HEK293 (cell line): ENCODE data around the gene GPR152.

ENCODE experiments used
- CTCF ChIA-PET: fragments of 350-600 bp; formaldehyde crosslinking; extraction: SDS; loops from one replicate; lab custom pipeline; 2021; ENCODE audit warnings: antibody characterized with exemption; lab: Yijun Ruan, JAX
- POLR2A ChIA-PET: fragments of 300-600 bp; formaldehyde crosslinking; extraction: SDS; loops from one replicate; lab custom pipeline; 2020; ENCODE audit warnings: antibody characterized with exemption, inconsistent platforms; lab: Yijun Ruan, JAX
- H3K27ac ChIP-seq: fragments of 200-500 bp; sonication (Bioruptor generic); 2 replicates; pipeline ENCODE4 v1.5.1; 2014; ENCODE audit warnings: low read depth, low read length, control low read depth, inconsistent platforms; ENCODE audit errors: extremely low read depth
- H3K36me3 ChIP-seq, 2 experiments: fragments of 200-500 bp in 1 of 2; sonication (Bioruptor generic) in 1 of 2; 1 replicate in 1 of 2; 2 replicates in 1 of 2; pipeline ENCODE4 v1.5.1; 2014 to 2017; ENCODE audit warnings: inconsistent platforms in 2 of 2, low read length in 2 of 2; ENCODE audit not compliant: control insufficient read depth in 2 of 2, insufficient read depth in 1 of 2
- H3K4me1 ChIP-seq: fragments of 200-500 bp; sonication (Bioruptor generic); 2 replicates; pipeline ENCODE4 v1.5.1; 2014; ENCODE audit warnings: mild to moderate bottlenecking, low read length, inconsistent platforms; ENCODE audit not compliant: control insufficient read depth, insufficient read depth
- H3K4me3 ChIP-seq: 2 replicates; pipeline ENCODE4 v1.5.1; 2011; ENCODE audit warnings: low read depth, mild to moderate bottlenecking, control low read depth, low read length, moderate library complexity
- H3K9me3 ChIP-seq: fragments of 200-500 bp; sonication (Bioruptor generic); 2 replicates; pipeline ENCODE4 v1.5.1; 2014; ENCODE audit warnings: low read depth, low read length, inconsistent platforms; ENCODE audit not compliant: control insufficient read depth, insufficient read depth
- GLI2 ChIP-seq: fragments of 450-650 bp; formaldehyde crosslinking; IDR thresholded peaks from 2 replicates; pipeline ENCODE4; 2017; ENCODE audit warnings: missing biosample characterization, missing genetic modification characterization, low read depth, borderline replicate concordance
- HOXA7 ChIP-seq: sonication (generic); formaldehyde crosslinking; IDR thresholded peaks from 2 replicates; pipeline ENCODE4 v1.8.1; 2022; ENCODE audit warnings: missing genetic modification reagents, borderline replicate concordance
- IKZF3 ChIP-seq: fragments of 450-650 bp; IDR thresholded peaks from 2 replicates; pipeline ENCODE4 v1.5.0; 2018; ENCODE audit warnings: missing biosample characterization, mild to moderate bottlenecking, missing genetic modification characterization, moderate library complexity
- KLF10 ChIP-seq: fragments of 450-650 bp; IDR thresholded peaks from 2 replicates; pipeline ENCODE4 v1.5.1; 2018; ENCODE audit warnings: missing biosample characterization, mild to moderate bottlenecking, missing genetic modification characterization
- ZBTB10 ChIP-seq: fragments of 450-650 bp; formaldehyde crosslinking; IDR thresholded peaks from 2 replicates; pipeline ENCODE4 v1.5.1; 2016; ENCODE audit warnings: missing biosample characterization, missing genetic modification characterization
- ZBTB20 ChIP-seq: fragments of 450-650 bp; formaldehyde crosslinking; IDR thresholded peaks from 2 replicates; pipeline ENCODE4 v1.5.1; 2016; ENCODE audit warnings: missing biosample characterization, missing genetic modification characterization
- ZNF146 ChIP-seq: fragments of 450-650 bp; formaldehyde crosslinking; IDR thresholded peaks from 2 replicates; pipeline ENCODE4 v1.5.1; 2016; ENCODE audit warnings: missing biosample characterization, missing genetic modification characterization
- ZNF302 ChIP-seq: fragments of 450-650 bp; formaldehyde crosslinking; IDR thresholded peaks from 2 replicates; pipeline ENCODE4 v1.5.1; 2016; ENCODE audit warnings: missing biosample characterization, missing genetic modification characterization, low read depth
- ZNF501 ChIP-seq: fragments of 450-650 bp; formaldehyde crosslinking; IDR thresholded peaks from 2 replicates; pipeline ENCODE4 v1.5.1; 2016; ENCODE audit warnings: missing biosample characterization, missing genetic modification characterization
- ZNF510 ChIP-seq: fragments of 450-650 bp; formaldehyde crosslinking; IDR thresholded peaks from 2 replicates; pipeline ENCODE4 v1.5.1; 2018; ENCODE audit warnings: mild to moderate bottlenecking, missing genetic modification characterization, missing biosample characterization; ENCODE audit not compliant: insufficient replicate concordance
- ZNF530 ChIP-seq: fragments of 450-650 bp; formaldehyde crosslinking; IDR thresholded peaks from 2 replicates; pipeline ENCODE4 v1.5.1; 2016; ENCODE audit warnings: low read depth, missing biosample characterization, missing genetic modification characterization
- ZNF544 ChIP-seq: fragments of 450-650 bp; formaldehyde crosslinking; IDR thresholded peaks from 2 replicates; pipeline ENCODE4 v1.5.0; 2017; ENCODE audit warnings: missing biosample characterization, missing genetic modification characterization
- ZNF658 ChIP-seq: fragments of 450-650 bp; formaldehyde crosslinking; IDR thresholded peaks from 2 replicates; pipeline ENCODE4; 2016; ENCODE audit warnings: missing biosample characterization, missing genetic modification characterization
- ZNF843 ChIP-seq: fragments of 450-650 bp; formaldehyde crosslinking; IDR thresholded peaks from 2 replicates; pipeline ENCODE4 v1.5.1; 2016; ENCODE audit warnings: missing biosample characterization, missing genetic modification characterization
- TF ChIP-seq, protein P1 (sequence below): fragments of 450-650 bp; formaldehyde crosslinking; IDR thresholded peaks from 2 replicates; pipeline ENCODE4 v1.5.1; 2017; ENCODE audit warnings: missing biosample characterization, missing genetic modification characterization

Gene GPR152

GRCh38 chr11:67453816-67454732 is 1.5 kb upstream of the GPR152 start:
- no peaks in the 10 kb centered on the region for H3K9me3 ChIP-seq
- H3K27ac ChIP-seq: no peak overlapping the region
- CTCF ChIA-PET: no interaction called here
- H3K36me3 ChIP-seq: no peaks in the 10 kb centered on the region
- TF ChIP-seq GLI2 (tag by site-specific recombination): no peak
- TF ChIP-seq ZNF146 (tag by site-specific recombination): no peak
- no peak for TF ChIP-seq ZBTB10 (tag by site-specific recombination)
- TF ChIP-seq, protein P1, sequence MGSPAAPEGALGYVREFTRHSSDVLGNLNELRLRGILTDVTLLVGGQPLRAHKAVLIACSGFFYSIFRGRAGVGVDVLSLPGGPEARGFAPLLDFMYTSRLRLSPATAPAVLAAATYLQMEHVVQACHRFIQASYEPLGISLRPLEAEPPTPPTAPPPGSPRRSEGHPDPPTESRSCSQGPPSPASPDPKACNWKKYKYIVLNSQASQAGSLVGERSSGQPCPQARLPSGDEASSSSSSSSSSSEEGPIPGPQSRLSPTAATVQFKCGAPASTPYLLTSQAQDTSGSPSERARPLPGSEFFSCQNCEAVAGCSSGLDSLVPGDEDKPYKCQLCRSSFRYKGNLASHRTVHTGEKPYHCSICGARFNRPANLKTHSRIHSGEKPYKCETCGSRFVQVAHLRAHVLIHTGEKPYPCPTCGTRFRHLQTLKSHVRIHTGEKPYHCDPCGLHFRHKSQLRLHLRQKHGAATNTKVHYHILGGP (tag by site-specific recombination): no peak
- no peak for TF ChIP-seq ZNF658 (tag by site-specific recombination)
- no peak overlapping the region for H3K4me3 ChIP-seq
- POLR2A ChIA-PET: no interaction called here
- H3K4me1 ChIP-seq: no peaks in the 10 kb centered on the region

- Histone ChIP-seq H3K4me1 (no peaks in the 10 kb centered on the region), H3K27ac (no peak overlapping the region), H3K9me3 (no peaks in the 10 kb centered on the region), H3K36me3 (no peaks in the 10 kb centered on the region), H3K4me3 (no peak overlapping the region)
- POLR2A ChIA-PET: interaction anchor here (1.8 kb wide), 1 partner anchor 15 kb away, joined by 4 read pairs; the partner anchor contains the start of gene PTPRCAP
- CTCF ChIA-PET: no interaction called here
- TF ChIP-seq IKZF3 (tag by site-specific recombination) (no peak), ZNF510 (tag by site-specific recombination) (no peak), ZNF544 (tag by site-specific recombination) (no peak)
Observed at GRCh38 chr11:67451658-67451976, 912 bp downstream of the GPR152 start.

DNA sequence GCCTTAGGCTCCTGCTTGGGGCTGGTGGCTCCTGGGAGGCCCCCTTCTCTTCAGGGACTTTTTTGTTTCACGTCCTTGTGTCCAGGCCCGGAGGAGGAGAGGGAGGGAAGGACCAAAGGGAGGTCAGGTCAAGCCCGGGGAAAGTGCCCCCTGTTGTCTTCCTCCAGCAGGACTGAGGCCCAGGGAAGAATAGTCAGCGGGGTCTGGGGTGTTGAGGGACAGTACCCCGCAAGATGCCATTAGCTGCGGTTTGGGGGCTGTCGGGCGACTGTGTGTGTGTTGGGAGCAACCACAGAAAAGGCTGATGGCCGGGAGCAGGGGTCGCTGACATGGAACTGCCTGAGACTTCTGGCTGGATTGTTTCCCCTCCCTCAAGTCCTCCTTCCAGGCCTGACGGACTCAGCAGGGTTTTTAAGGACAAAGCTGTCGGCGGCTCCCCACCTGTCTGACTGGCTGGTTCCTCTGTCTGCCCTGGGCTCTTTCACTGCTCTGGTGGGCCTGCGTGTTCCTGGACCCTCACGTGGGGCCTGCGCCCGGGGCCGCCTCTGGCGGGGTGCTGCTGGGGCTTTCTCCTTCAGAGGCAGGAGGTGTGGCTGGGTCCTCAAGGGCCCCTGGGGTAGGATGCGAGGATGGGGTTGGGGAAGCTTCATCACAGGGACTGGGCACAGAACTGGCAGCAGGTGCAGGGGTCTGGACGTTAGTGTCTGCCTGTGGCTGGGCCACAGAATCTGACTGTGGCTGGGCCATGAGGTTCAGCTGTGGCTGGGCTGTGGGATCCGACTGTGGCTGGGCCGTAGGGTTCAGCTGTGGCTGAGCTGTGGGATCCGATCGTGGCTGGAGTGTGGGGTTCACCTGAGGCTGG is 1.5 kb downstream of the GPR152 start:
- TF ChIP-seq HOXA7 (CRISPR knock-in tag): no peak
- no peak for TF ChIP-seq ZNF530
- no peak for TF ChIP-seq KLF10
- no peak for TF ChIP-seq ZNF843
- no peak for TF ChIP-seq ZNF501 (tag by site-specific recombination)
- no peak for TF ChIP-seq ZNF302 (tag by site-specific recombination)
- TF ChIP-seq ZBTB20: no peak
- Histone ChIP-seq H3K9me3 (no peaks in the 10 kb centered on the region), H3K4me1 (no peaks in the 10 kb centered on the region), H3K4me3 (no peak overlapping the region), H3K36me3 (no peaks in the 10 kb centered on the region), H3K27ac (no peak overlapping the region)
- POLR2A ChIA-PET: interaction anchor here (1.8 kb wide), 1 partner anchor 14 kb away, joined by 4 read pairs; the partner anchor contains the start of gene PTPRCAP
- CTCF ChIA-PET: interaction anchor here (0.6 to 0.7 kb wide), 3 partner anchors 10 to 181 kb away, joined by 3 to 4 read pairs (median 4); no protein-coding TSS in a partner anchor
